Loucy (cell line): ENCODE results near the gene SOWAHC.

ENCODE experiments used
- H2AFZ ChIP-seq: fragments of 200-600 bp; sonication (generic); 2 replicates; pipeline ENCODE4 v1.6.0; 2016; ENCODE audit warnings: antibody characterized with exemption, mild to moderate bottlenecking, low read length, moderate library complexity
- H3F3A ChIP-seq: fragments of 200-600 bp; 2 replicates; pipeline ENCODE4 v1.6.0; 2016; ENCODE audit warnings: antibody characterized with exemption, low read depth, mild to moderate bottlenecking
- H3K27me3 ChIP-seq: fragments of 200-600 bp; sonication (generic); 2 replicates; pipeline ENCODE4 v1.6.1; 2014; ENCODE audit warnings: low read length, mild to moderate bottlenecking; ENCODE audit not compliant: insufficient read depth, poor library complexity, severe bottlenecking
- H3K36me3 ChIP-seq: fragments of 200-600 bp; sonication (generic); 2 replicates; pipeline ENCODE4 v1.6.1; 2016; ENCODE audit warnings: low read length; ENCODE audit not compliant: insufficient read depth
- H3K4me1 ChIP-seq: fragments of 200-600 bp; sonication (generic); 2 replicates; pipeline ENCODE4 v1.5.1; 2014; ENCODE audit warnings: low read length, mild to moderate bottlenecking; ENCODE audit not compliant: insufficient read depth, poor library complexity, severe bottlenecking
- H3K4me2 ChIP-seq: fragments of 200-600 bp; sonication (generic); 2 replicates; pipeline ENCODE4 v1.6.0; 2014; ENCODE audit warnings: antibody characterized with exemption, low read length, low read depth, mild to moderate bottlenecking; ENCODE audit not compliant: poor library complexity, severe bottlenecking
- H3K4me3 ChIP-seq: fragments of 200-600 bp; sonication (generic); 2 replicates; pipeline ENCODE4 v1.5.1; 2014; ENCODE audit warnings: low read length, mild to moderate bottlenecking, mixed read lengths; ENCODE audit not compliant: poor library complexity, severe bottlenecking
- H3K79me2 ChIP-seq: fragments of 200-600 bp; sonication (generic); 2 replicates; pipeline ENCODE4 v1.6.1; 2014; ENCODE audit warnings: low read length; ENCODE audit not compliant: insufficient read depth
- H3K9ac ChIP-seq: fragments of 200-600 bp; sonication (generic); 2 replicates; pipeline ENCODE4 v1.6.0; 2014; ENCODE audit warnings: mild to moderate bottlenecking, low read depth, low read length, moderate library complexity; ENCODE audit not compliant: poor library complexity, severe bottlenecking
- H3K9me2 ChIP-seq: fragments of 200-600 bp; sonication (generic); replicated peaks from 2 replicates; pipeline ENCODE4 v1.6.1; 2016; ENCODE audit warnings: low read depth, low read length, mixed read lengths
- H3K9me3 ChIP-seq: fragments of 200-600 bp; sonication (generic); 2 replicates; pipeline ENCODE4 v1.6.1; 2014; ENCODE audit warnings: mild to moderate bottlenecking, antibody characterized with exemption, low read length, low read depth; ENCODE audit not compliant: insufficient read depth
- H4K20me1 ChIP-seq: fragments of 200-600 bp; sonication (generic); 2 replicates; pipeline ENCODE4 v1.6.0; 2014; ENCODE audit warnings: antibody characterized with exemption, low read length, mild to moderate bottlenecking; ENCODE audit not compliant: insufficient read depth, poor library complexity, severe bottlenecking
- EZH2phosphoT487 ChIP-seq: fragments of 200-600 bp; IDR thresholded peaks from 2 replicates; pipeline ENCODE4 v1.6.1; 2018; ENCODE audit warnings: antibody characterized with exemption, mild to moderate bottlenecking, moderate library complexity, borderline replicate concordance
- TF ChIP-seq, protein P1 (sequence below): fragments of 200-600 bp; sonication (generic); conservative IDR thresholded peaks from 2 replicates; pipeline ENCODE4 v1.5.1; 2014; ENCODE audit warnings: mild to moderate bottlenecking, antibody characterized with exemption, low read length

SOWAHC gene

GRCh38 chr2:109615637-109616144, 1.5 kb downstream of the SOWAHC start:
- TF ChIP-seq EZH2phosphoT487 = no peak
- TF ChIP-seq, protein P1, sequence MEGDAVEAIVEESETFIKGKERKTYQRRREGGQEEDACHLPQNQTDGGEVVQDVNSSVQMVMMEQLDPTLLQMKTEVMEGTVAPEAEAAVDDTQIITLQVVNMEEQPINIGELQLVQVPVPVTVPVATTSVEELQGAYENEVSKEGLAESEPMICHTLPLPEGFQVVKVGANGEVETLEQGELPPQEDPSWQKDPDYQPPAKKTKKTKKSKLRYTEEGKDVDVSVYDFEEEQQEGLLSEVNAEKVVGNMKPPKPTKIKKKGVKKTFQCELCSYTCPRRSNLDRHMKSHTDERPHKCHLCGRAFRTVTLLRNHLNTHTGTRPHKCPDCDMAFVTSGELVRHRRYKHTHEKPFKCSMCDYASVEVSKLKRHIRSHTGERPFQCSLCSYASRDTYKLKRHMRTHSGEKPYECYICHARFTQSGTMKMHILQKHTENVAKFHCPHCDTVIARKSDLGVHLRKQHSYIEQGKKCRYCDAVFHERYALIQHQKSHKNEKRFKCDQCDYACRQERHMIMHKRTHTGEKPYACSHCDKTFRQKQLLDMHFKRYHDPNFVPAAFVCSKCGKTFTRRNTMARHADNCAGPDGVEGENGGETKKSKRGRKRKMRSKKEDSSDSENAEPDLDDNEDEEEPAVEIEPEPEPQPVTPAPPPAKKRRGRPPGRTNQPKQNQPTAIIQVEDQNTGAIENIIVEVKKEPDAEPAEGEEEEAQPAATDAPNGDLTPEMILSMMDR = no peak
- Histone ChIP-seq H3F3A (no peaks in the 10 kb centered on the region), H3K9ac (no peak overlapping the region), H3K27me3 (no peaks in the 10 kb centered on the region), H3K4me3 (no peak overlapping the region), H2AFZ (no peak overlapping the region), H4K20me1 (no peaks in the 10 kb centered on the region), H3K4me1 (peaks cover 6% of the 10 kb centered on the region), H3K9me2 (no peaks in the 10 kb centered on the region), H3K4me2 (no peak overlapping the region), H3K36me3 (no peaks in the 10 kb centered on the region), H3K9me3 (no peaks in the 10 kb centered on the region), H3K79me2 (no peaks in the 10 kb centered on the region)

DNA sequence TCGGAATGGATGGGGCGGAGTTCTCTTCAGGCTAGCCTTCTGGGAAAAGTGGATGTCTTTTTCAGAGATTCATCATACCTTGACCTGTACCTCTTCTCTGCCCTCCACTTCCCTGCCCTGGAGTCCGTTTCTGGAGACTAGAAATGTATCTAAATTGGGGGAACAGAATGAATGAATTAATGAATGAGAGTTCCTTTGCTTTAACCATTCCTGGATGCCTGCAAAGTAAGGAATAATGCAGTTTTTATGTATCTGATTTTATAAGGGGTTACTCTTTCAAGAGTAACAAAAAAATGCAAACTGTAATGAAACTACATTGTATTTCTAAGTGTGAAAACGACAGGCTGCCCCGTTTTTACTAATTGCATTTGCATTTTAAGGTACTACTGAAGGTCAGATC, 2.0 kb downstream of the SOWAHC start:
- no peaks in the 10 kb centered on the region for H4K20me1 ChIP-seq
- H3K27me3 ChIP-seq = no peaks in the 10 kb centered on the region
- no peak overlapping the region for H3K4me3 ChIP-seq
- H3K9ac ChIP-seq = no peak overlapping the region
- peaks cover 6% of the 10 kb centered on the region for H3K4me1 ChIP-seq
- H3F3A ChIP-seq = no peaks in the 10 kb centered on the region
- H3K9me2 ChIP-seq = no peaks in the 10 kb centered on the region
- H2AFZ ChIP-seq = no peak overlapping the region
- no peak overlapping the region for H3K4me2 ChIP-seq
- TF ChIP-seq, protein P1 = no peak
- no peak for TF ChIP-seq EZH2phosphoT487
- no peaks in the 10 kb centered on the region for H3K79me2 ChIP-seq
- H3K9me3 ChIP-seq = no peaks in the 10 kb centered on the region
- no peaks in the 10 kb centered on the region for H3K36me3 ChIP-seq

- no peak overlapping the region for H3K4me2 ChIP-seq
- H3K4me3 ChIP-seq = no peak overlapping the region
- H3K4me1 ChIP-seq = peaks cover 6% of the 10 kb centered on the region
Measured at GRCh38 chr2:109619032-109619615, 5.0 kb downstream of the SOWAHC start.

More at GRCh38 chr2:109619032-109619615, 5.0 kb downstream of the SOWAHC start:
- no peaks in the 10 kb centered on the region for H3K9me2 ChIP-seq
- no peak for TF ChIP-seq EZH2phosphoT487
- TF ChIP-seq, protein P1 = no peak
- no peaks in the 10 kb centered on the region for H3K9me3 ChIP-seq
- no peaks in the 10 kb centered on the region for H4K20me1 ChIP-seq
- no peaks in the 10 kb centered on the region for H3K27me3 ChIP-seq
- H2AFZ ChIP-seq = peak overlapping the region; percentile 51; the same call in 1 of the 2 replicates
- no peak overlapping the region for H3K9ac ChIP-seq
- H3K79me2 ChIP-seq = no peaks in the 10 kb centered on the region
- H3F3A ChIP-seq = no peaks in the 10 kb centered on the region
- H3K36me3 ChIP-seq = no peaks in the 10 kb centered on the region
